IMR-90 (cell line): ENCODE measurements around the gene THADA. TPM values are rescaled to one million over a fixed set of nuclear protein-coding genes. Genes with fewer than 3 reads are reported as not detected.

Experiments used
- ATAC-seq: fragments of 200-7000 bp; cut with Tn5 transposase; 2 replicates; pipeline ENCODE4 v1.9.1; 2020; ENCODE audit warnings: low read depth, mild to moderate bottlenecking, moderate library complexity
- BruUV-seq: library from RNA; stranded (reverse); fragments of 400-500 nt; replicated peaks from 2 replicates; lab custom pipeline; 2021; lab: Mats Ljungman, UMichigan
- CTCF ChIA-PET: fragments of 300-600 bp; formaldehyde crosslinking; extraction: SDS; loops from one replicate; lab custom pipeline; 2021; ENCODE audit warnings: antibody characterized with exemption; lab: Yijun Ruan, JAX
- POLR2A ChIA-PET: fragments of 300-600 bp; sonication (Branson Sonifier 250); formaldehyde crosslinking; loops from one replicate; lab custom pipeline; 2022; ENCODE audit warnings: antibody characterized with exemption; ENCODE audit not compliant: unreplicated experiment; lab: Charles Lee
- DNase-seq: peaks from one replicate; pipeline ENCODE4 v3.0.0; 2013
- H2AFZ ChIP-seq: replicated peaks from 2 replicates; pipeline ENCODE3; 2013; ENCODE audit warnings: low read length, mild to moderate bottlenecking; ENCODE audit not compliant: poor library complexity
- H2AK5ac ChIP-seq: 2 replicates; pipeline ENCODE4 v1.6.1; 2013; ENCODE audit warnings: low read depth, low read length, inconsistent platforms
- H2AK9ac ChIP-seq: replicated peaks from 2 replicates; pipeline ENCODE3; 2013; ENCODE audit warnings: mild to moderate bottlenecking, low read depth, low read length, moderate library complexity; ENCODE audit not compliant: poor library complexity
- H2BK120ac ChIP-seq: 2 replicates; pipeline ENCODE4 v1.6.1; 2013; ENCODE audit warnings: low read depth, low read length, inconsistent platforms
- H2BK15ac ChIP-seq: 3 replicates; pipeline ENCODE4 v1.6.1; 2013; ENCODE audit warnings: low read depth, low read length, inconsistent platforms
- H2BK20ac ChIP-seq: 2 replicates; pipeline ENCODE4 v1.6.1; 2013; ENCODE audit warnings: low read depth, mild to moderate bottlenecking, inconsistent platforms, low read length, moderate library complexity
- H2BK5ac ChIP-seq: 2 replicates; pipeline ENCODE4 v1.6.1; 2013; ENCODE audit warnings: mild to moderate bottlenecking, low read depth, low read length, inconsistent platforms; ENCODE audit not compliant: poor library complexity, severe bottlenecking
- H3K14ac ChIP-seq: replicated peaks from 2 replicates; pipeline ENCODE4 v1.6.1; 2013; ENCODE audit warnings: low read depth, low read length, inconsistent platforms
- H3K18ac ChIP-seq: 2 replicates; pipeline ENCODE4 v1.6.1; 2013; ENCODE audit warnings: low read depth, low read length, control low read depth
- H3K23ac ChIP-seq: 2 replicates; pipeline ENCODE4 v1.6.1; 2013; ENCODE audit warnings: low read depth, low read length, inconsistent platforms
- H3K27ac ChIP-seq: 2 replicates; pipeline ENCODE4 v1.5.1; 2013; ENCODE audit warnings: mild to moderate bottlenecking, control low read depth, low read length; ENCODE audit not compliant: insufficient read depth
- H3K27me3 ChIP-seq: 2 replicates; pipeline ENCODE4 v1.6.1; 2013; ENCODE audit warnings: low read length; ENCODE audit not compliant: control insufficient read depth, insufficient read depth
- H3K36me3 ChIP-seq: 2 replicates; pipeline ENCODE4 v1.6.1; 2013; ENCODE audit warnings: low read length, mixed read lengths; ENCODE audit not compliant: control insufficient read depth, insufficient read depth
- H3K4ac ChIP-seq: 2 replicates; pipeline ENCODE4 v1.6.1; 2013; ENCODE audit warnings: low read depth, low read length, inconsistent platforms
- H3K4me1 ChIP-seq: 2 replicates; pipeline ENCODE4 v1.6.1; 2013; ENCODE audit warnings: low read length, mixed read lengths; ENCODE audit not compliant: control insufficient read depth, insufficient read depth
- H3K4me2 ChIP-seq: 2 replicates; pipeline ENCODE4 v1.6.1; 2013; ENCODE audit warnings: low read depth, mild to moderate bottlenecking, control low read depth, low read length, moderate library complexity
- H3K4me3 ChIP-seq: 2 replicates; pipeline ENCODE4 v1.5.1; 2013; ENCODE audit warnings: low read depth, mild to moderate bottlenecking, control low read depth, low read length, moderate library complexity; ENCODE audit not compliant: insufficient read depth
- H3K56ac ChIP-seq: 2 replicates; pipeline ENCODE4 v1.6.1; 2013; ENCODE audit warnings: low read length, inconsistent platforms; ENCODE audit not compliant: insufficient read depth; ENCODE audit errors: extremely low read depth
- H3K79me1 ChIP-seq, 2 experiments: 2 replicates each; pipeline ENCODE4 v1.6.1; 2013; ENCODE audit warnings: low read length in 2 of 2, inconsistent platforms in 1 of 2, low read depth in 1 of 2
- H3K9ac ChIP-seq: 2 replicates; pipeline ENCODE4 v1.6.1; 2013; ENCODE audit warnings: low read depth, low read length, control low read depth
- H3K9me1 ChIP-seq: 2 replicates; pipeline ENCODE4 v1.6.1; 2013; ENCODE audit warnings: low read length, inconsistent platforms; ENCODE audit not compliant: insufficient read depth
- H3K9me3 ChIP-seq: 2 replicates; pipeline ENCODE4 v1.6.1; 2013; ENCODE audit warnings: low read length; ENCODE audit not compliant: control insufficient read depth, insufficient read depth
- H4K20me1 ChIP-seq: 2 replicates; pipeline ENCODE4 v1.6.1; 2013; ENCODE audit warnings: low read length, inconsistent platforms; ENCODE audit not compliant: insufficient read depth
- H4K5ac ChIP-seq: 2 replicates; pipeline ENCODE4 v1.6.1; 2013; ENCODE audit warnings: mild to moderate bottlenecking, low read depth, low read length, control low read depth
- H4K8ac ChIP-seq, 2 experiments: 2 replicates each; pipeline ENCODE4 v1.6.1; 2013; ENCODE audit warnings: low read depth in 2 of 2, low read length in 2 of 2, control low read depth in 1 of 2, inconsistent platforms in 1 of 2
- H4K91ac ChIP-seq: 2 replicates; pipeline ENCODE4 v1.6.1; 2013; ENCODE audit warnings: low read depth, low read length, inconsistent platforms; ENCODE audit not compliant: insufficient read depth
- BHLHE40 ChIP-seq: fragments of 150-350 bp; IDR thresholded peaks from 2 replicates; pipeline ENCODE4 v1.6.1; 2016; ENCODE audit warnings: mild to moderate bottlenecking, low read depth, low read length
- CEBPB ChIP-seq: IDR thresholded peaks from 2 replicates; pipeline ENCODE4 v1.6.1; 2012; ENCODE audit warnings: low read depth, low read length, improper control_type of control experiment
- CHD1 ChIP-seq: IDR thresholded peaks from 2 replicates; pipeline ENCODE4 v1.6.1; 2012; ENCODE audit warnings: low read depth, low read length, improper control_type of control experiment
- FOS ChIP-seq: fragments of 150-350 bp; IDR thresholded peaks from 2 replicates; pipeline ENCODE4 v1.6.1; 2016; ENCODE audit warnings: low read depth, low read length
- MAFK ChIP-seq: IDR thresholded peaks from 2 replicates; pipeline ENCODE4 v1.6.1; 2012; ENCODE audit warnings: low read depth, low read length, improper control_type of control experiment
- MAZ ChIP-seq: IDR thresholded peaks from 2 replicates; pipeline ENCODE4 v1.6.1; 2012; ENCODE audit warnings: low read depth, mild to moderate bottlenecking, low read length, improper control_type of control experiment, moderate library complexity, borderline replicate concordance
- MXI1 ChIP-seq: IDR thresholded peaks from 2 replicates; pipeline ENCODE4 v1.6.1; 2012; ENCODE audit warnings: low read depth, mild to moderate bottlenecking, low read length, moderate library complexity, borderline replicate concordance
- NFE2L2 ChIP-seq: fragments of 150-350 bp; IDR thresholded peaks from 2 replicates; pipeline ENCODE4 v1.6.1; 2016; ENCODE audit warnings: low read depth, mild to moderate bottlenecking, low read length
- POLR2A ChIP-seq: IDR thresholded peaks from 2 replicates; pipeline ENCODE4 v1.6.1; 2012; ENCODE audit warnings: mild to moderate bottlenecking, low read depth, low read length
- RAD21 ChIP-seq: IDR thresholded peaks from 2 replicates; pipeline ENCODE4 v1.6.1; 2012; ENCODE audit warnings: low read length, improper control_type of control experiment
- RCOR1 ChIP-seq: IDR thresholded peaks from 2 replicates; pipeline ENCODE4 v1.6.1; 2012; ENCODE audit warnings: mild to moderate bottlenecking, low read length, improper control_type of control experiment; ENCODE audit not compliant: insufficient replicate concordance
- RFX5 ChIP-seq: IDR thresholded peaks from 2 replicates; pipeline ENCODE4 v1.8.0; 2012; ENCODE audit warnings: low read depth, mild to moderate bottlenecking, low read length, moderate library complexity
- SMC3 ChIP-seq: fragments of 150-350 bp; IDR thresholded peaks from 2 replicates; pipeline ENCODE4 v1.6.1; 2016; ENCODE audit warnings: low read depth, mild to moderate bottlenecking, antibody characterized with exemption, low read length, moderate library complexity
- WGBS, 2 experiments: methylation state at CpG; one replicate each; pipeline versions ENCODE4 v1.1.5 to v1.1.7; 2013; ENCODE audit warnings: missing lambda C conversion rate in 2 of 2; ENCODE audit not compliant: insufficient read length in 1 of 2; ENCODE audit errors: extremely low coverage in 2 of 2; 5-methylcytosine and 5-hydroxymethylcytosine counted together
- dilution Hi-C: fragments of 300-500 bp; cut with HindIII; formaldehyde crosslinking; loops from one replicate; pipeline ENCODE4 v1.14.3; 2018; ENCODE audit warnings: low sequenced_read_pairs; ENCODE audit not compliant: unreplicated experiment
- in situ Hi-C: fragments of 300-500 bp; cut with MboI; formaldehyde crosslinking; loops from 3 replicates; pipeline ENCODE4 v1.14.3; 2019; ENCODE audit warnings: low sequenced_read_pairs, inconsistent platforms, mixed read lengths
- intact Hi-C: fragments of 100-400 bp; cut with micrococcal nuclease; formaldehyde crosslinking; loops from 2 replicates; pipeline ENCODE4 v1.10.0; 2022
- polyA plus RNA-seq, 3 experiments: library from polyadenylated mRNA; depleted of rRNA; stranded (reverse); fragments of >200 nt; gene quantifications; 2 replicates each; pipeline ENCODE4 v1.2.3, GENCODE V29; 2012; ENCODE audit warnings: low replicate concordance in 1 of 3
- total RNA-seq: library from RNA; depleted of rRNA; stranded (reverse); fragments of >200 nt; gene quantifications from 2 replicates; pipeline ENCODE4 v1.2.3, GENCODE V29; 2012
- TF ChIP-seq, protein P1 (sequence below): fragments of 150-350 bp; IDR thresholded peaks from 2 replicates; pipeline ENCODE4 v1.6.1; 2017; ENCODE audit warnings: mild to moderate bottlenecking, antibody characterized with exemption, low read length, low read depth
- TF ChIP-seq, protein P2 (sequence below): conservative IDR thresholded peaks from 2 replicates; pipeline ENCODE4 v1.5.1; 2012; ENCODE audit warnings: mild to moderate bottlenecking, low read depth, low read length, improper control_type of control experiment
- TF ChIP-seq, protein P3 (sequence below): fragments of 150-350 bp; IDR thresholded peaks from 2 replicates; pipeline ENCODE4 v1.6.1; 2016; ENCODE audit warnings: low read depth, mild to moderate bottlenecking, low read length, moderate library complexity, borderline replicate concordance

Gene THADA
- total and polyA plus RNA-seq, 2 of the 4 experiments (the other 2 are of a cell fraction), result 10.5 to 21.3 TPM

DNA sequence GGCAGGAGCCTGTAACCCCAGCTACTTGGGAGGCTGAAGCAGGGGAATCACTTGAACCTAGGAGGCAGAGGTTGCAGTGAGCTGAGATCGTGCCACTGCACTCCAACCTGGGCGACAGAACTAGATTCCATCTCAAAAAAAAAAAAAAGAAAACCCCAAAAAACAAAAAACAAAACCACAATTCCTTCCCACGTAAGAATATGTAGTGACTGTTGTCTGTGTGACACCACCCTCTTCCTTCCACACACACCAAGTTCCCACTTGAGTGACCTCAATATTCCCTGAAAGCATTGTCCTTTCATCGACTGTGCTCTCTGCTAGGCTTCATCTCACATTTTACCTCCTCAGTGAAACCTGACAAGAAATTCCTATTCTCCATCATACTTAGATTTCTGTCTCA lies 8.8 kb upstream of the THADA start:
- Histone ChIP-seq H3K27ac (no peak overlapping the region), H3K9me1 (no peaks in the 10 kb centered on the region), H3K56ac (no peak overlapping the region), H3K18ac (no peak overlapping the region), H3K9me3 (no peaks in the 10 kb centered on the region), H2AK5ac (no peak overlapping the region), H4K5ac (no peak overlapping the region), H4K8ac (no peak overlapping the region), H2BK5ac (no peak overlapping the region), H3K4me2 (no peak overlapping the region), H3K79me1 (no peaks in the 10 kb centered on the region), H3K14ac (no peak overlapping the region), H3K36me3 (no peaks in the 10 kb centered on the region), H3K27me3 (no peaks in the 10 kb centered on the region), H2BK15ac (no peak overlapping the region), H2BK20ac (no peak overlapping the region), H3K9ac (no peak overlapping the region), H4K91ac (no peak overlapping the region), H3K4me1 (no peaks in the 10 kb centered on the region), H3K4me3 (no peak overlapping the region), H2BK120ac (no peak overlapping the region), H2AFZ (no peak overlapping the region), H4K20me1 (no peaks in the 10 kb centered on the region), H2AK9ac (no peak overlapping the region), H3K4ac (no peak overlapping the region), H3K23ac (no peak overlapping the region)
- intact Hi-C loops (no loop called here), in situ Hi-C loops (no loop called here), dilution Hi-C loops (no loop called here)
- DNase-seq, result no peak
- no CpG with 5 or more reads among the region's 4 CpGs for WGBS, 2 experiments
- no peak for TF ChIP-seq RAD21
- no peak for TF ChIP-seq RCOR1
- no peak for TF ChIP-seq CEBPB
- TF ChIP-seq, protein P1, sequence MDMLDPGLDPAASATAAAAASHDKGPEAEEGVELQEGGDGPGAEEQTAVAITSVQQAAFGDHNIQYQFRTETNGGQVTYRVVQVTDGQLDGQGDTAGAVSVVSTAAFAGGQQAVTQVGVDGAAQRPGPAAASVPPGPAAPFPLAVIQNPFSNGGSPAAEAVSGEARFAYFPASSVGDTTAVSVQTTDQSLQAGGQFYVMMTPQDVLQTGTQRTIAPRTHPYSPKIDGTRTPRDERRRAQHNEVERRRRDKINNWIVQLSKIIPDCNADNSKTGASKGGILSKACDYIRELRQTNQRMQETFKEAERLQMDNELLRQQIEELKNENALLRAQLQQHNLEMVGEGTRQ, result no peak
- TF ChIP-seq RFX5, result no peak
- no peak for TF ChIP-seq CHD1
- no peak for TF ChIP-seq NFE2L2
- no peak for TF ChIP-seq SMC3
- no peak for TF ChIP-seq MAZ
- no peak for TF ChIP-seq BHLHE40
- no peak for TF ChIP-seq MXI1
- no peak for TF ChIP-seq MAFK
- TF ChIP-seq, protein P2, sequence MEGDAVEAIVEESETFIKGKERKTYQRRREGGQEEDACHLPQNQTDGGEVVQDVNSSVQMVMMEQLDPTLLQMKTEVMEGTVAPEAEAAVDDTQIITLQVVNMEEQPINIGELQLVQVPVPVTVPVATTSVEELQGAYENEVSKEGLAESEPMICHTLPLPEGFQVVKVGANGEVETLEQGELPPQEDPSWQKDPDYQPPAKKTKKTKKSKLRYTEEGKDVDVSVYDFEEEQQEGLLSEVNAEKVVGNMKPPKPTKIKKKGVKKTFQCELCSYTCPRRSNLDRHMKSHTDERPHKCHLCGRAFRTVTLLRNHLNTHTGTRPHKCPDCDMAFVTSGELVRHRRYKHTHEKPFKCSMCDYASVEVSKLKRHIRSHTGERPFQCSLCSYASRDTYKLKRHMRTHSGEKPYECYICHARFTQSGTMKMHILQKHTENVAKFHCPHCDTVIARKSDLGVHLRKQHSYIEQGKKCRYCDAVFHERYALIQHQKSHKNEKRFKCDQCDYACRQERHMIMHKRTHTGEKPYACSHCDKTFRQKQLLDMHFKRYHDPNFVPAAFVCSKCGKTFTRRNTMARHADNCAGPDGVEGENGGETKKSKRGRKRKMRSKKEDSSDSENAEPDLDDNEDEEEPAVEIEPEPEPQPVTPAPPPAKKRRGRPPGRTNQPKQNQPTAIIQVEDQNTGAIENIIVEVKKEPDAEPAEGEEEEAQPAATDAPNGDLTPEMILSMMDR, result no peak
- TF ChIP-seq FOS, result no peak
- TF ChIP-seq, protein P3, sequence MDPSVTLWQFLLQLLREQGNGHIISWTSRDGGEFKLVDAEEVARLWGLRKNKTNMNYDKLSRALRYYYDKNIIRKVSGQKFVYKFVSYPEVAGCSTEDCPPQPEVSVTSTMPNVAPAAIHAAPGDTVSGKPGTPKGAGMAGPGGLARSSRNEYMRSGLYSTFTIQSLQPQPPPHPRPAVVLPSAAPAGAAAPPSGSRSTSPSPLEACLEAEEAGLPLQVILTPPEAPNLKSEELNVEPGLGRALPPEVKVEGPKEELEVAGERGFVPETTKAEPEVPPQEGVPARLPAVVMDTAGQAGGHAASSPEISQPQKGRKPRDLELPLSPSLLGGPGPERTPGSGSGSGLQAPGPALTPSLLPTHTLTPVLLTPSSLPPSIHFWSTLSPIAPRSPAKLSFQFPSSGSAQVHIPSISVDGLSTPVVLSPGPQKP, result no peak
- no peak for TF ChIP-seq POLR2A
- BruUV-seq, result no TSS peak
- CTCF ChIA-PET, result interaction anchor here (0.6 to 1.6 kb wide), 4 partner anchors 9 to 185 kb away, joined by 3 to 9 read pairs (median 4); partner anchors contain the start of gene THADA
- POLR2A ChIA-PET, result interaction anchor here (1.7 kb wide), 1 partner anchor 9 kb away, joined by 8 read pairs; the partner anchor contains the start of gene THADA
- ATAC-seq, result no peak
